ENCODE data around the gene SHISA9.

Gene SHISA9

GRCh38 chr16:13113741-13114140, 212.3 kb downstream of the SHISA9 start:
- Histone ChIP-seq H3K27me3 (replicated peaks in 2 of 5; ENCODE audit: control insufficient read depth in 4 of 5, insufficient read depth in 5 of 5, low read length in 4 of 5) (no peaks in the 10 kb centered on the region), H3K36me3 (ENCODE audit: control insufficient read depth in 4 of 4, insufficient read depth in 4 of 4, low read length in 3 of 4) (no peaks in the 10 kb centered on the region), H3K4me1 (ENCODE audit: control extremely low read depth in 1 of 4, control insufficient read depth in 4 of 4, insufficient read depth in 4 of 4, low read length in 3 of 4) (no peaks in the 10 kb centered on the region), H3K27ac (ENCODE audit: insufficient read depth in 1 of 2, low read depth in 1 of 2, low read length in 2 of 2, poor library complexity in 1 of 2, severe bottlenecking in 2 of 2) (no peak overlapping the region), H3K9me3 (ENCODE audit: control extremely low read depth in 1 of 5, control insufficient read depth in 4 of 5, insufficient read depth in 2 of 5, low read depth in 1 of 5, low read length in 4 of 5) (no peaks in the 10 kb centered on the region), H3K4me3 (ENCODE audit: control insufficient read depth in 1 of 7, extremely low read depth in 1 of 7, insufficient read depth in 4 of 7, low read depth in 2 of 7, low read length in 6 of 7) (no peak overlapping the region)
- POLR2A ChIA-PET = no interaction called here
- CTCF ChIA-PET = no interaction called here
- WGBS (ENCODE audit: insufficient coverage) = 83% methylated on average over 1 of the region's 3 CpGs
- no peak for DNase-seq

- DNase-seq = no peak
- Histone ChIP-seq H3K9me3 (ENCODE audit: control extremely low read depth in 1 of 5, control insufficient read depth in 4 of 5, insufficient read depth in 2 of 5, low read depth in 1 of 5, low read length in 4 of 5) (no peaks in the 10 kb centered on the region), H3K27ac (ENCODE audit: insufficient read depth in 1 of 2, low read depth in 1 of 2, low read length in 2 of 2, poor library complexity in 1 of 2, severe bottlenecking in 2 of 2) (no peak overlapping the region), H3K27me3 (replicated peaks in 2 of 5; ENCODE audit: control insufficient read depth in 4 of 5, insufficient read depth in 5 of 5, low read length in 4 of 5) (peaks cover 0 to 1% (median 0%) of the 10 kb centered on the region in 5 experiments), H3K36me3 (ENCODE audit: control insufficient read depth in 4 of 4, insufficient read depth in 4 of 4, low read length in 3 of 4) (no peaks in the 10 kb centered on the region), H3K4me1 (ENCODE audit: control extremely low read depth in 1 of 4, control insufficient read depth in 4 of 4, insufficient read depth in 4 of 4, low read length in 3 of 4) (no peaks in the 10 kb centered on the region), H3K4me3 (ENCODE audit: control insufficient read depth in 1 of 7, extremely low read depth in 1 of 7, insufficient read depth in 4 of 7, low read depth in 2 of 7, low read length in 6 of 7) (no peak overlapping the region)
- CTCF ChIA-PET = no interaction called here
- POLR2A ChIA-PET = no interaction called here
- WGBS (ENCODE audit: insufficient coverage) = 80% methylated on average over 1 of the region's 5 CpGs
Measured at GRCh38 chr16:13118091-13118490, 216.7 kb downstream of the SHISA9 start.

GRCh38 chr16:13120091-13120490, 218.7 kb downstream of the SHISA9 start:
- H3K27ac ChIP-seq (ENCODE audit: insufficient read depth in 1 of 2, low read depth in 1 of 2, low read length in 2 of 2, poor library complexity in 1 of 2, severe bottlenecking in 2 of 2) = no peak overlapping the region
- WGBS (ENCODE audit: insufficient coverage) = 68% methylated on average over 4 of the region's 6 CpGs
- peaks cover 0 to 1% (median 0%) of the 10 kb centered on the region in 5 experiments for H3K27me3 ChIP-seq (replicated peaks in 2 of 5; ENCODE audit: control insufficient read depth in 4 of 5, insufficient read depth in 5 of 5, low read length in 4 of 5)
- no peak overlapping the region for H3K4me3 ChIP-seq (ENCODE audit: control insufficient read depth in 1 of 7, extremely low read depth in 1 of 7, insufficient read depth in 4 of 7, low read depth in 2 of 7, low read length in 6 of 7)
- H3K9me3 ChIP-seq (ENCODE audit: control extremely low read depth in 1 of 5, control insufficient read depth in 4 of 5, insufficient read depth in 2 of 5, low read depth in 1 of 5, low read length in 4 of 5) = peaks cover 0 to under 1% (median 0%) of the 10 kb centered on the region in 5 experiments
- no peak for DNase-seq
- ChIA-PET CTCF (no interaction called here), POLR2A (no interaction called here)
- H3K4me1 ChIP-seq (ENCODE audit: control extremely low read depth in 1 of 4, control insufficient read depth in 4 of 4, insufficient read depth in 4 of 4, low read length in 3 of 4) = no peaks in the 10 kb centered on the region
- no peaks in the 10 kb centered on the region for H3K36me3 ChIP-seq (ENCODE audit: control insufficient read depth in 4 of 4, insufficient read depth in 4 of 4, low read length in 3 of 4)

GRCh38 chr16:13120557-13120956, 219.2 kb downstream of the SHISA9 start:
- DNase-seq = no peak
- no peak overlapping the region for H3K27ac ChIP-seq (ENCODE audit: insufficient read depth in 1 of 2, low read depth in 1 of 2, low read length in 2 of 2, poor library complexity in 1 of 2, severe bottlenecking in 2 of 2)
- no peak overlapping the region for H3K4me3 ChIP-seq (ENCODE audit: control insufficient read depth in 1 of 7, extremely low read depth in 1 of 7, insufficient read depth in 4 of 7, low read depth in 2 of 7, low read length in 6 of 7)
- peaks cover 0 to 5% (median 0%) of the 10 kb centered on the region in 5 experiments for H3K9me3 ChIP-seq (ENCODE audit: control extremely low read depth in 1 of 5, control insufficient read depth in 4 of 5, insufficient read depth in 2 of 5, low read depth in 1 of 5, low read length in 4 of 5)
- ChIA-PET POLR2A (no interaction called here), CTCF (no interaction called here)
- peaks cover 0 to 1% (median 0%) of the 10 kb centered on the region in 5 experiments for H3K27me3 ChIP-seq (replicated peaks in 2 of 5; ENCODE audit: control insufficient read depth in 4 of 5, insufficient read depth in 5 of 5, low read length in 4 of 5)
- 74% methylated on average over 4 of the region's 4 CpGs for WGBS (ENCODE audit: insufficient coverage)
- H3K36me3 ChIP-seq (ENCODE audit: control insufficient read depth in 4 of 4, insufficient read depth in 4 of 4, low read length in 3 of 4) = no peaks in the 10 kb centered on the region
- H3K4me1 ChIP-seq (ENCODE audit: control extremely low read depth in 1 of 4, control insufficient read depth in 4 of 4, insufficient read depth in 4 of 4, low read length in 3 of 4) = no peaks in the 10 kb centered on the region

- no peak overlapping the region for H3K4me3 ChIP-seq (ENCODE audit: control insufficient read depth in 1 of 7, extremely low read depth in 1 of 7, insufficient read depth in 4 of 7, low read depth in 2 of 7, low read length in 6 of 7)
- no peaks in the 10 kb centered on the region for H3K4me1 ChIP-seq (ENCODE audit: control extremely low read depth in 1 of 4, control insufficient read depth in 4 of 4, insufficient read depth in 4 of 4, low read length in 3 of 4)
- ChIA-PET CTCF (no interaction called here), POLR2A (no interaction called here)
- H3K27ac ChIP-seq (ENCODE audit: insufficient read depth in 1 of 2, low read depth in 1 of 2, low read length in 2 of 2, poor library complexity in 1 of 2, severe bottlenecking in 2 of 2) = no peak overlapping the region
- H3K27me3 ChIP-seq (replicated peaks in 2 of 5; ENCODE audit: control insufficient read depth in 4 of 5, insufficient read depth in 5 of 5, low read length in 4 of 5) = peaks cover 0 to 1% (median 0%) of the 10 kb centered on the region in 5 experiments
- peaks cover 0 to 6% (median 0%) of the 10 kb centered on the region in 5 experiments for H3K9me3 ChIP-seq (ENCODE audit: control extremely low read depth in 1 of 5, control insufficient read depth in 4 of 5, insufficient read depth in 2 of 5, low read depth in 1 of 5, low read length in 4 of 5)
- 80% methylated on average over 1 of the region's 3 CpGs for WGBS (ENCODE audit: insufficient coverage)
- H3K36me3 ChIP-seq (ENCODE audit: control insufficient read depth in 4 of 4, insufficient read depth in 4 of 4, low read length in 3 of 4) = no peaks in the 10 kb centered on the region
- no peak for DNase-seq
Measured at GRCh38 chr16:13123991-13124390, 222.6 kb downstream of the SHISA9 start.

- Histone ChIP-seq H3K27me3 (replicated peaks in 2 of 5; ENCODE audit: control insufficient read depth in 4 of 5, insufficient read depth in 5 of 5, low read length in 4 of 5) (no peaks in the 10 kb centered on the region), H3K9me3 (ENCODE audit: control extremely low read depth in 1 of 5, control insufficient read depth in 4 of 5, insufficient read depth in 2 of 5, low read depth in 1 of 5, low read length in 4 of 5) (peaks cover 0 to 6% (median 0%) of the 10 kb centered on the region in 5 experiments), H3K27ac (ENCODE audit: insufficient read depth in 1 of 2, low read depth in 1 of 2, low read length in 2 of 2, poor library complexity in 1 of 2, severe bottlenecking in 2 of 2) (no peak overlapping the region), H3K4me1 (ENCODE audit: control extremely low read depth in 1 of 4, control insufficient read depth in 4 of 4, insufficient read depth in 4 of 4, low read length in 3 of 4) (no peaks in the 10 kb centered on the region), H3K36me3 (ENCODE audit: control insufficient read depth in 4 of 4, insufficient read depth in 4 of 4, low read length in 3 of 4) (no peaks in the 10 kb centered on the region), H3K4me3 (ENCODE audit: control insufficient read depth in 1 of 7, extremely low read depth in 1 of 7, insufficient read depth in 4 of 7, low read depth in 2 of 7, low read length in 6 of 7) (no peak overlapping the region)
- 90% methylated on average over 2 of the region's 2 CpGs for WGBS (ENCODE audit: insufficient coverage)
- ChIA-PET POLR2A (no interaction called here), CTCF (no interaction called here)
- DNase-seq = no peak
Measured at GRCh38 chr16:13127144-13127543, 225.7 kb downstream of the SHISA9 start.

- DNase-seq = no peak
- Histone ChIP-seq H3K27ac (ENCODE audit: insufficient read depth in 1 of 2, low read depth in 1 of 2, low read length in 2 of 2, poor library complexity in 1 of 2, severe bottlenecking in 2 of 2) (no peak overlapping the region), H3K4me1 (ENCODE audit: control extremely low read depth in 1 of 4, control insufficient read depth in 4 of 4, insufficient read depth in 4 of 4, low read length in 3 of 4) (no peaks in the 10 kb centered on the region), H3K36me3 (ENCODE audit: control insufficient read depth in 4 of 4, insufficient read depth in 4 of 4, low read length in 3 of 4) (no peaks in the 10 kb centered on the region), H3K27me3 (replicated peaks in 2 of 5; ENCODE audit: control insufficient read depth in 4 of 5, insufficient read depth in 5 of 5, low read length in 4 of 5) (no peaks in the 10 kb centered on the region), H3K9me3 (ENCODE audit: control extremely low read depth in 1 of 5, control insufficient read depth in 4 of 5, insufficient read depth in 2 of 5, low read depth in 1 of 5, low read length in 4 of 5) (peaks cover 0 to 7% (median 0%) of the 10 kb centered on the region in 5 experiments), H3K4me3 (ENCODE audit: control insufficient read depth in 1 of 7, extremely low read depth in 1 of 7, insufficient read depth in 4 of 7, low read depth in 2 of 7, low read length in 6 of 7) (no peak overlapping the region)
- ChIA-PET POLR2A (no interaction called here), CTCF (no interaction called here)
- WGBS (ENCODE audit: insufficient coverage) = 60% methylated on average over 1 of the region's 1 CpG
Measured at GRCh38 chr16:13130586-13130985, 229.2 kb downstream of the SHISA9 start.

Data from common myeloid progenitor, CD34-positive (primary cell).